Stimulated activated effector memory CD8-positive, alpha-beta T cell treated with anti-CD3 and anti-CD28 coated beads, Interleukin-12 subunit alpha, Interleukin-12 subunit beta, amount 100 ng/mL, for 72 hours (primary cell): ENCODE data around the gene MRTFA.
"Not testable (repeated sequence)": the region's sequence is repeated elsewhere in the genome, so short reads cannot be mapped to it uniquely, and the experiment has no call there.

Source experiments
- ATAC-seq: fragments of 150-1000 bp; cut with Tn5 transposase; 2 replicates; pipeline ENCODE4 v1.10.0; 2021
- DNase-seq, 2 donors: peaks; one replicate each; pipeline ENCODE4 v3.0.0; 2021 to 2022; ENCODE audit warnings: low spot score in 2 of 2
- H3K27ac Mint-ChIP-seq: one replicate; pipeline ENCODE4 v1.8.0; 2022; ENCODE audit warnings: mild to moderate bottlenecking, mixed read lengths
- H3K36me3 Mint-ChIP-seq: one replicate; pipeline ENCODE4 v1.8.0; 2022; ENCODE audit warnings: mild to moderate bottlenecking, mixed read lengths
- H3K4me1 Mint-ChIP-seq: one replicate; pipeline ENCODE4 v1.8.0; 2022; ENCODE audit warnings: mixed read lengths
- H3K4me3 Mint-ChIP-seq: one replicate; pipeline ENCODE4 v1.8.0; 2022; ENCODE audit warnings: mild to moderate bottlenecking, mixed read lengths
- H3K9me3 Mint-ChIP-seq: one replicate; pipeline ENCODE4 v1.8.0; 2022; ENCODE audit warnings: mixed read lengths

The MRTFA gene

GRCh38 chr22:40645579-40646197 lies 9.2 kb upstream of the MRTFA start:
- H3K9me3 Mint-ChIP-seq, result no peaks in the 10 kb centered on the region
- H3K4me1 Mint-ChIP-seq, result no peaks in the 10 kb centered on the region
- no peak overlapping the region for H3K4me3 Mint-ChIP-seq
- no peak for DNase-seq
- ATAC-seq, result no peak
- H3K27ac Mint-ChIP-seq, result no peak overlapping the region
- H3K36me3 Mint-ChIP-seq, result no peaks in the 10 kb centered on the region

GRCh38 chr22:40642316-40642715 lies 5.8 kb upstream of the MRTFA start:
- Mint-ChIP-seq H3K4me3 (no peak overlapping the region), H3K9me3 (no peaks in the 10 kb centered on the region), H3K27ac (no peak overlapping the region), H3K36me3 (no peaks in the 10 kb centered on the region), H3K4me1 (peaks cover 6% of the 10 kb centered on the region)
- ATAC-seq, result no peak
- DNase-seq, result no peak

- DNase-seq (no peak), ATAC-seq (no peak)
- Mint-ChIP-seq H3K9me3 (no peaks in the 10 kb centered on the region), H3K27ac (no peak overlapping the region), H3K36me3 (peaks cover 7% of the 10 kb centered on the region), H3K4me3 (no peak overlapping the region), H3K4me1 (peaks cover 6% of the 10 kb centered on the region)
Measured at GRCh38 chr22:40641269-40641668, 4.8 kb upstream of the MRTFA start.

- Mint-ChIP-seq H3K4me1 (peaks cover 27% of the 10 kb centered on the region), H3K9me3 (no peaks in the 10 kb centered on the region), H3K4me3 (peak overlapping the region; percentile 87), H3K27ac (no peak overlapping the region), H3K36me3 (peaks cover 7% of the 10 kb centered on the region)
- DNase-seq (no peak), ATAC-seq (no peak)
Measured at GRCh38 chr22:40638261-40638660, 1.7 kb upstream of the MRTFA start.

GRCh38 chr22:40637183-40638150 lies 948 bp upstream of the MRTFA start:
- DNase-seq (no peak), ATAC-seq (peak; percentile 60)
- peaks cover 7% of the 10 kb centered on the region for H3K36me3 Mint-ChIP-seq
- no peaks in the 10 kb centered on the region for H3K9me3 Mint-ChIP-seq
- H3K4me1 Mint-ChIP-seq, result peaks cover 34% of the 10 kb centered on the region
- H3K27ac Mint-ChIP-seq, result peak overlapping the region; percentile 97
- peak overlapping the region; percentile 87 for H3K4me3 Mint-ChIP-seq

- H3K9me3 Mint-ChIP-seq, result no peaks in the 10 kb centered on the region
- peaks cover 45% of the 10 kb centered on the region for H3K4me1 Mint-ChIP-seq
- DNase-seq, result no peak
- peak overlapping the region; percentile 97 for H3K27ac Mint-ChIP-seq
- H3K4me3 Mint-ChIP-seq, result peak overlapping the region; percentile 87
- peak; percentile 2 for ATAC-seq
- peaks cover 7% of the 10 kb centered on the region for H3K36me3 Mint-ChIP-seq
Measured at GRCh38 chr22:40635940-40636379, 559 bp downstream of the MRTFA start.

- H3K27ac Mint-ChIP-seq, result peak overlapping the region; percentile 97
- peaks cover 45% of the 10 kb centered on the region for H3K4me1 Mint-ChIP-seq
- peak overlapping the region; percentile 87 for H3K4me3 Mint-ChIP-seq
- peaks cover 7% of the 10 kb centered on the region for H3K36me3 Mint-ChIP-seq
- DNase-seq (no peak), ATAC-seq (no peak)
- H3K9me3 Mint-ChIP-seq, result no peaks in the 10 kb centered on the region
Measured at GRCh38 chr22:40635043-40635939, 1.2 kb downstream of the MRTFA start.

- no peak overlapping the region for H3K27ac Mint-ChIP-seq
- no peak for ATAC-seq
- H3K36me3 Mint-ChIP-seq, result peaks cover 7% of the 10 kb centered on the region
- H3K4me1 Mint-ChIP-seq, result peaks cover 45% of the 10 kb centered on the region
- DNase-seq, result no peak
- no peaks in the 10 kb centered on the region for H3K9me3 Mint-ChIP-seq
- peak overlapping the region; percentile 87 for H3K4me3 Mint-ChIP-seq
Measured at GRCh38 chr22:40634119-40634903, 2.2 kb downstream of the MRTFA start.

- DNase-seq (no peak), ATAC-seq (no peak)
- Mint-ChIP-seq H3K36me3 (peaks cover 7% of the 10 kb centered on the region), H3K27ac (no peak overlapping the region), H3K4me1 (peaks cover 56% of the 10 kb centered on the region), H3K9me3 (no peaks in the 10 kb centered on the region), H3K4me3 (no peak overlapping the region)
Measured at GRCh38 chr22:40633036-40633435, 3.5 kb downstream of the MRTFA start.

- DNase-seq (no peak), ATAC-seq (no peak)
- Mint-ChIP-seq H3K9me3 (no peaks in the 10 kb centered on the region), H3K36me3 (peaks cover 5% of the 10 kb centered on the region), H3K27ac (no peak overlapping the region), H3K4me1 (peaks cover 60% of the 10 kb centered on the region), H3K4me3 (no peak overlapping the region)
Measured at GRCh38 chr22:40631925-40632324, 4.6 kb downstream of the MRTFA start.

GRCh38 chr22:40628354-40629042 lies 8.0 kb downstream of the MRTFA start:
- peak; percentile 95 for ATAC-seq
- peak overlapping the region; percentile 7 for H3K4me3 Mint-ChIP-seq
- no peaks in the 10 kb centered on the region for H3K36me3 Mint-ChIP-seq
- peaks cover 47% of the 10 kb centered on the region for H3K4me1 Mint-ChIP-seq
- H3K9me3 Mint-ChIP-seq, result no peaks in the 10 kb centered on the region
- DNase-seq, result no peak
- H3K27ac Mint-ChIP-seq, result peak overlapping the region; percentile 35

GRCh38 chr22:40627612-40628011 lies 8.9 kb downstream of the MRTFA start:
- Mint-ChIP-seq H3K9me3 (no peaks in the 10 kb centered on the region), H3K36me3 (no peaks in the 10 kb centered on the region), H3K4me3 (no peak overlapping the region), H3K4me1 (peaks cover 41% of the 10 kb centered on the region), H3K27ac (peak overlapping the region; percentile 35)
- ATAC-seq (no peak), DNase-seq (no peak)

GRCh38 chr22:40626851-40627250 lies 9.7 kb downstream of the MRTFA start:
- Mint-ChIP-seq H3K9me3 (peaks cover 3% of the 10 kb centered on the region), H3K27ac (no peak overlapping the region), H3K4me1 (peaks cover 40% of the 10 kb centered on the region), H3K36me3 (no peaks in the 10 kb centered on the region), H3K4me3 (no peak overlapping the region)
- ATAC-seq (no peak), DNase-seq (no peak)

- not testable (repeated sequence) for DNase-seq, H3K4me3 Mint-ChIP-seq, ATAC-seq, H3K27ac Mint-ChIP-seq, H3K36me3 Mint-ChIP-seq, H3K9me3 Mint-ChIP-seq
- H3K4me1 Mint-ChIP-seq, result peaks cover 42% of the 10 kb centered on the region
Measured at GRCh38 chr22:40625794-40626193, 10.7 kb downstream of the MRTFA start.
